ENCODE results near the gene CIITA. TPM values are rescaled to one million over a fixed set of nuclear protein-coding genes. Genes with fewer than 3 reads are reported as not detected.

Gene CIITA
- polyA plus RNA-seq, 1 donor = 3.1 TPM

- DNase-seq = no peak
Measured at GRCh38 chr16:10879681-10880589, 2.9 kb downstream of the CIITA start.

DNA sequence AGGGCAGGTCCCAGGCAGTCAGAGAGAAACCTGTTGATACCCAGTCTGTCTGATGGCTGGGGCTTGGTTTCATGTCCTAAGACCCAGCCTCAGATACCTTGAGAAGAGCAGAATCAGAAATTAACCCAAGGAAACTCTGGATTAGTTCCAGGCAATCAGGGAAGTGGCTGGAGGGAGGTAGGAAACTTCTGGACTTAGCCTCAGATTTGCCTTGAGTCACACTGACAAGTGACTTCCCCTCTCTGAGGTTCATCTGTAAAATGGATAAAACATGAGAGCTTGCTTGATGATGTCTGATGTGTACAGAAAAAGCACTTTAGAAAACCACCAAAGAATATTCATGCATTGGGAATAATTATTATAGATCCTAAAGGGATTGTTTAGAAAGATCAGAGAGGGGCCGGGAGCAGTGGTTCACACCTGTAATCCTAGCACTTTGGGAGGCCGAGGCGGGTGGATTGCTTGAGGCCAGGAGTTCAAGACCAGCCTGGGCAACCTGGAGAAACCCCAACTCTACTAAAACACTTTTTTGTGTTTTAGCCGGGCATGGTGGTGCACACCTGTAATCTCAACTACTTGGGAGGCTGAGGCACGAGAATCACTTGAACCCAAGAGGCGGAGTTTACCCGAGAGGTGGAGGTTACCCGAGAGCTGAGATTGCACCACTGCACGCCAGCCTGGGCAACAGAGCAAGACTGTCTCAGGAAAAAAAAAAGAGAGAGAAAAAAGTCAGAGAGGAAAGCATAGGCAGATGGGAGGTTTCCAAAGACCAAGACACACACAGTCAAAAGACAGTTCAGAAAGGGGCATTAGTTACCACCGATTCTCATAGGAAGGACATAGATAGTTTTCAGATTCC is 3.8 kb downstream of the CIITA start:
- DNase-seq = no peak

DNA sequence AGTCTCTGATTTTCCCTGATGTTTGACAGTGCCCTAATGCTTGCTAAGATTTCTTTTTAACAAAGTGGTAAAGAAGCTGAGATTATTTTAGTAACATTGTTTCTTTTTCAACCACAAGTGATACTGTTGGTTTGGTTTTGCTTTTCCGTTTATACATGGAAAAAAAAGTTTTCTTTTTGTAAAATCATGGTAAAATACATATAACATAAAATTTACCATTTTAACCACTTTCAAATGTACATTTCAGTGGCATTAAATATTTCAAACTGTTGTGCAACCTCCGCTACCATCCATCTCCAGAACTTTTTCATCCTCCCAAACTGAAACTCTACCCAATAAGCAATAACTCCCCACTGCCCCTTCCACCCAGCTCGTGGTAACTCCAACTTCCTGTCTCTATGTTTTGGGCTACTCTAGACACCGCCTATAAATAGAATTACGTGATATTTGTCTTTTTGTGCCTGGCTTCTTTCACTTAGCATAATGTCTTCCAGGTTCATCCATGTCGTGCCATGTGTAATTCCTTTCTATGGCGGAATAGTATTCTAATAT is 4.6 kb downstream of the CIITA start:
- no peak for DNase-seq

- no peak for DNase-seq
Measured at GRCh38 chr16:10883004-10883403, 6.0 kb downstream of the CIITA start.

DNA sequence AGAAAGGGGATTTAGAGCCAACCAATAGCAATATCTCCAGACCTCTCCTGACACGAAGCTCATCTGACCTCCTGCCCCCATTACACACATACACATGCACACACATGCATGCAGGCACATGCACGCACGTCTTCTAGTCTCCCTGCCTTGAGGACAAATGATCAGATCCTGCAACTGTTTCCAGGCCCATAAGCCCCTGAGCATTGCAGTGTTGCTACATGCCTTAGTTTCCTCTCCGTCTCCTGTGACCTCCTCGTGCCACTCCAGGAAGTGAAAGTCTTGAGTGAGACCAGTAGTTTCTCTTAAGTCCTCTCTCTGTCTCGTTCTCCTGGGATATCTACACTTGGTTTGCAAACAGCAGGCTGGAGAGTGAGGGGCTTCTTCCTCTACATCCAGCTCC is 8.2 kb downstream of the CIITA start:
- DNase-seq = no peak

DNA sequence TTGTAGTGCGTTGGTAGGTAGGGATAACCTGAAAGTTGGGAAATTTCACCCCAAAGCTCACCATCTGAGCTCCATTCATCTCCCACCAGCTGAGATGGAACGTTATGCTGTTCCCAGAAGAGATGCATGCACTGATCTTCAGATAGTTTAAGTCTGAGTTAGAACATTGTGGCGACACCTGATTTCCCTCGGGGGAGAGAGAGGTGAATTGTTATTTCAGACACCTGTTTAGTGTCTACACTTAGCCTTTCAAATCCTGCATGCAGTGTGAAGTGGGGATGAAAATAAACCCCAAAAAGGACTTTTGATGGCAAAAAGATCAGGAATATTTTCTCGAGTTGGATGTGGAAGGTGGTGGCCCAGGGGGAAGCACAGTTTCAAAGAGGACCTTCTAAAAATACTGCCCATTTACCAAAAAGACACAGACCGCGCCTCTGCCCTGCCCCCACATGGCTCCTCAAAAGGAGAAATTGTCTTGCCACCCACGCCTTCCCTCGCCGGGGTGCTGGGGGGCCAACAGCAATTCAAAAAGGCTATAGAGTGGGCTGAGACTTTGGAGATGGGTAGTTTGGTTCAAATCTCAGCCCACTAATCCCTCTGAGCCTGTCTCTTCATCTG is 11.4 kb downstream of the CIITA start:
- no peak for DNase-seq

GRCh38 chr16:10889855-10890254 is 12.9 kb downstream of the CIITA start:
- no peak for DNase-seq

- DNase-seq = no peak
Measured at GRCh38 chr16:10892782-10893318, 15.8 kb downstream of the CIITA start.

GRCh38 chr16:10895053-10895946 is 18.3 kb downstream of the CIITA start:
- peak; percentile 73 for DNase-seq

- no peak for DNase-seq
Measured at GRCh38 chr16:10896165-10896564, 19.2 kb downstream of the CIITA start.

- no peak for DNase-seq
Measured at GRCh38 chr16:10896723-10897122, 19.7 kb downstream of the CIITA start.

DNA sequence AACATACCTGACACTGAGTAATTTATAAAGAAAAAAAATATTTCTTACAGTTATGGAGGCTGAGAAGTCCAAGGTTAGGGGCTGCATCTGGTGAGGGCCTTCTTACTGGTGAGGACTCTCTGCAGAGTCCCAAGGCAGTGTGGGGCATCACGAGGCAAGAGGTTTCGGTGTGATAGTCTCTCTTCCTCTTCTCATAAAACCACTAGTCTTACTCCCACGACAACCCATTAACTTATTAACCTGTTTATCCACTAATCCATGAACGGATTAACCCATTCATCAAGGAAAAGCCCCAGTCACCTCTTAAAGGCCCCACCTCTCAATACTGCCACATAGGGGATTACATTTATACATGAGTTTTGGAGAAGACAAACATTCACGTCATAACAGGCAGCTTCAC is 20.1 kb downstream of the CIITA start:
- DNase-seq = no peak

GRCh38 chr16:10902999-10903398 is 26.0 kb downstream of the CIITA start:
- no peak for DNase-seq

DNA sequence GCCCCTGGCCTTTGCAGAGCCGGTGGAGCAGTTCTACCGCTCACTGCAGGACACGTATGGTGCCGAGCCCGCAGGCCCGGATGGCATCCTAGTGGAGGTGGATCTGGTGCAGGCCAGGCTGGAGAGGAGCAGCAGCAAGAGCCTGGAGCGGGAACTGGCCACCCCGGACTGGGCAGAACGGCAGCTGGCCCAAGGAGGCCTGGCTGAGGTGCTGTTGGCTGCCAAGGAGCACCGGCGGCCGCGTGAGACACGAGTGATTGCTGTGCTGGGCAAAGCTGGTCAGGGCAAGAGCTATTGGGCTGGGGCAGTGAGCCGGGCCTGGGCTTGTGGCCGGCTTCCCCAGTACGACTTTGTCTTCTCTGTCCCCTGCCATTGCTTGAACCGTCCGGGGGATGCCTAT is 29.5 kb downstream of the CIITA start:
- no peak for DNase-seq

DNA sequence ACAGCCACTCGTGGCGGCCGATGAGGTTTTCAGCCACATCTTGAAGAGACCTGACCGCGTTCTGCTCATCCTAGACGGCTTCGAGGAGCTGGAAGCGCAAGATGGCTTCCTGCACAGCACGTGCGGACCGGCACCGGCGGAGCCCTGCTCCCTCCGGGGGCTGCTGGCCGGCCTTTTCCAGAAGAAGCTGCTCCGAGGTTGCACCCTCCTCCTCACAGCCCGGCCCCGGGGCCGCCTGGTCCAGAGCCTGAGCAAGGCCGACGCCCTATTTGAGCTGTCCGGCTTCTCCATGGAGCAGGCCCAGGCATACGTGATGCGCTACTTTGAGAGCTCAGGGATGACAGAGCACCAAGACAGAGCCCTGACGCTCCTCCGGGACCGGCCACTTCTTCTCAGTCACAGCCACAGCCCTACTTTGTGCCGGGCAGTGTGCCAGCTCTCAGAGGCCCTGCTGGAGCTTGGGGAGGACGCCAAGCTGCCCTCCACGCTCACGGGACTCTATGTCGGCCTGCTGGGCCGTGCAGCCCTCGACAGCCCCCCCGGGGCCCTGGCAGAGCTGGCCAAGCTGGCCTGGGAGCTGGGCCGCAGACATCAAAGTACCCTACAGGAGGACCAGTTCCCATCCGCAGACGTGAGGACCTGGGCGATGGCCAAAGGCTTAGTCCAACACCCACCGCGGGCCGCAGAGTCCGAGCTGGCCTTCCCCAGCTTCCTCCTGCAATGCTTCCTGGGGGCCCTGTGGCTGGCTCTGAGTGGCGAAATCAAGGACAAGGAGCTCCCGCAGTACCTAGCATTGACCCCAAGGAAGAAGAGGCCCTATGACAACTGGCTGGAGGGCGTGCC is 30.1 kb downstream of the CIITA start:
- DNase-seq = no peak

- DNase-seq = no peak
Measured at GRCh38 chr16:10907757-10908045, 30.7 kb downstream of the CIITA start.

DNA sequence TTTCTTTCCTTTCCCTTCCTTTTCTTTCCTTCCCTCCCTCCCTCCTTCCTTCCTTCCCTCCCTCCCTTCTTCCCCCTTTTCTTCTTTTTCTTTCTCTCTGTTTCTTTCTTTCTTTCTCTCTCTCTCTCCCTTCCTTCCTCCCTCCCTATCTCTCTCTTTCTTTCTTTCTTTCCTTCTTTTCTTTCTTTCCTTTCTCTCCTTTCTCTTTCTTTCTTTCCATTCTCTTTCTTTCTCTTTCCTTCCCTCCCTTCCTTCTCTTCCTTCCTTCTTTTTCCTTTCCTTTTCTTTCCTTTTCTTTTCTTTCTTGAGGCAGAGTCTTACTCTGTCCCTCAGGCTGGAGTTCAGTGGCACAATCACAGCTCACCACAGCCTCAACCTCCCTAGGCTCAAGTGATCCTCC is 34.3 kb downstream of the CIITA start:
- DNase-seq = no peak

GRCh38 chr16:10916534-10916933 is 39.5 kb downstream of the CIITA start:
- no peak for DNase-seq

GRCh38 chr16:10918294-10919002 is 41.4 kb downstream of the CIITA start:
- peak; percentile 92 for DNase-seq

DNA sequence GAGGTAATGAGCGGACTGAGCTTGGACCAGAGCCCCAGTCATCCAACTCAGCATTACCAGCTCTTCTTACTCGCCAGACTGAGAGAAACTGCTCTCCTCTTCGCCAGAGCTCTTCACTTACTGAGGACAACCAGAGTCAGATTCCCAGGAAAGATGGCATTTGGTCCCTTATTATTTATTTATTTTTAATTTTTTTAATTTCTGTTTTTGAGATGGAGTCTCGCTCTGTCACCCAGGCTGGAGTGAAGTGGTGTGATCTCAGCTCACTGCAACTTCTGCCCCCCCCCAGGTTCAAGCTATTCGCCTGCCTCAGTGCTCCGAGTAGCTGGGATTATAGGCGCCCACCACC is 42.0 kb downstream of the CIITA start:
- no peak for DNase-seq
